Gastrocnemius medialis (tissue), 4 donors: ENCODE results near the gene ZBTB16.

Experiments
- POLR2A ChIP-seq, 2 donors: fragments of 450-650 bp; IDR thresholded peaks; one replicate each; pipeline ENCODE4 v1.6.1; 2017; ENCODE audit warnings: antibody characterized with exemption in 2 of 2, mild to moderate bottlenecking in 2 of 2, moderate library complexity in 2 of 2
- TF ChIP-seq, protein P1 (sequence below), 5 experiments: fragments of 450-650 bp in 3 of 5; fragments of 200-600 bp in 2 of 5; sonication (generic) in 2 of 5; IDR thresholded peaks in 4 of 5; conservative IDR thresholded peaks in 1 of 5; 1 replicate in 4 of 5; 2 replicates in 1 of 5; pipeline ENCODE4 v1.5.1; 2016 to 2019; ENCODE audit warnings: antibody characterized with exemption in 5 of 5, mild to moderate bottlenecking in 3 of 5, moderate library complexity in 3 of 5

GRCh38 chr11:114015117-114015516, 44.4 kb upstream of the ZBTB16 start:
- TF ChIP-seq, protein P1, sequence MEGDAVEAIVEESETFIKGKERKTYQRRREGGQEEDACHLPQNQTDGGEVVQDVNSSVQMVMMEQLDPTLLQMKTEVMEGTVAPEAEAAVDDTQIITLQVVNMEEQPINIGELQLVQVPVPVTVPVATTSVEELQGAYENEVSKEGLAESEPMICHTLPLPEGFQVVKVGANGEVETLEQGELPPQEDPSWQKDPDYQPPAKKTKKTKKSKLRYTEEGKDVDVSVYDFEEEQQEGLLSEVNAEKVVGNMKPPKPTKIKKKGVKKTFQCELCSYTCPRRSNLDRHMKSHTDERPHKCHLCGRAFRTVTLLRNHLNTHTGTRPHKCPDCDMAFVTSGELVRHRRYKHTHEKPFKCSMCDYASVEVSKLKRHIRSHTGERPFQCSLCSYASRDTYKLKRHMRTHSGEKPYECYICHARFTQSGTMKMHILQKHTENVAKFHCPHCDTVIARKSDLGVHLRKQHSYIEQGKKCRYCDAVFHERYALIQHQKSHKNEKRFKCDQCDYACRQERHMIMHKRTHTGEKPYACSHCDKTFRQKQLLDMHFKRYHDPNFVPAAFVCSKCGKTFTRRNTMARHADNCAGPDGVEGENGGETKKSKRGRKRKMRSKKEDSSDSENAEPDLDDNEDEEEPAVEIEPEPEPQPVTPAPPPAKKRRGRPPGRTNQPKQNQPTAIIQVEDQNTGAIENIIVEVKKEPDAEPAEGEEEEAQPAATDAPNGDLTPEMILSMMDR (IDR thresholded peaks at IDR 0.05 in 4 of 5, conservative IDR thresholded peaks at IDR 0.05 in 1 of 5): no peak
- TF ChIP-seq POLR2A (IDR thresholded peaks at IDR 0.05): no peak
